ENCODE data around the gene TMEM51. TPM values are rescaled to one million over a fixed set of nuclear protein-coding genes. Genes with fewer than 3 reads are reported as not detected.

TMEM51 gene
- total RNA-seq: 10 to 100 TPM in 3 of 4 donors, 1 to 10 TPM in 1; 9.3 to 14.1 (median 11.6) TPM

GRCh38 chr1:15153184-15153841 is at the start of gene TMEM51:
Gene TMEM51 (plus strand): TSS chr1:15153747. CDS start chr1:15215088, 61,341 bp downstream.
- H3K27ac ChIP-seq: peak within 1 kb of the TSS; percentile 38 to 90 (median 84)
- H3K4me3 ChIP-seq: peak within 1 kb of the TSS; percentile 52 to 76 (median 56)
- TF ChIP-seq EP300 (IDR thresholded peaks at IDR 0.05) (no peak), POLR2A (IDR thresholded peaks at IDR 0.05) (peak in 1 of 2 donors; percentile 32)
- no peaks in the 10 kb centered on the region for H3K9me3 ChIP-seq
- peaks cover 0 to 10% of the 10 kb centered on the region in 2 donors for H3K27me3 ChIP-seq
- no peak for DNase-seq (ENCODE audit: low spot score in 2 of 2)
- H3K36me3 ChIP-seq: no peaks in the 10 kb centered on the region
- peaks cover 0 to 44% (median 3%) of the 10 kb centered on the region in 4 donors for H3K4me1 ChIP-seq
- WGBS, 2 donors: 0 to 1% methylated on average over 20 to 45 of the region's 56 CpGs

- no peak for TF ChIP-seq CTCF (IDR thresholded peaks at IDR 0.05)
- no peak for TF ChIP-seq EP300 (IDR thresholded peaks at IDR 0.05)
- no peak for TF ChIP-seq POLR2A (IDR thresholded peaks at IDR 0.05)
- Histone ChIP-seq H3K27ac (no peak overlapping the region), H3K9me3 (peaks cover 0 to 23% (median 2%) of the 10 kb centered on the region in 4 donors), H3K4me3 (no peak overlapping the region), H3K27me3 (peaks cover 0 to 7% of the 10 kb centered on the region in 2 donors), H3K36me3 (peaks cover 0 to 11% (median 0%) of the 10 kb centered on the region in 3 donors), H3K4me1 (no peaks in the 10 kb centered on the region)
- no peak for DNase-seq (ENCODE audit: low spot score in 2 of 2)
- 76 to 87% methylated on average over 5 to 10 of the region's 10 CpGs for WGBS, 2 donors
These were observed 49.6 kb upstream of the TMEM51 start for GRCh38 chr1:15103906-15104305.

- no peak overlapping the region for H3K4me3 ChIP-seq
- H3K27me3 ChIP-seq: peaks cover 0 to 7% of the 10 kb centered on the region in 2 donors
- TF ChIP-seq POLR2A (IDR thresholded peaks at IDR 0.05) (no peak), CTCF (IDR thresholded peaks at IDR 0.05) (no peak), EP300 (IDR thresholded peaks at IDR 0.05) (no peak)
These were observed 48.8 kb upstream of the TMEM51 start for GRCh38 chr1:15104768-15105167.

GRCh38 chr1:15106608-15107007 is 46.9 kb upstream of the TMEM51 start:
- no peak overlapping the region for H3K27ac ChIP-seq
- H3K4me3 ChIP-seq: no peak overlapping the region
- peaks cover 0 to 23% (median 2%) of the 10 kb centered on the region in 4 donors for H3K9me3 ChIP-seq
- peak in 1 of 2 donors; percentile 17 for DNase-seq (ENCODE audit: low spot score in 2 of 2)
- H3K4me1 ChIP-seq: no peaks in the 10 kb centered on the region
- peaks cover 0 to 11% (median 0%) of the 10 kb centered on the region in 3 donors for H3K36me3 ChIP-seq
- H3K27me3 ChIP-seq: no peaks in the 10 kb centered on the region
- TF ChIP-seq CTCF (IDR thresholded peaks at IDR 0.05): no peak
- no peak for TF ChIP-seq EP300 (IDR thresholded peaks at IDR 0.05)
- 56 to 59% methylated on average over 7 of the region's 7 CpGs for WGBS, 2 donors

More at GRCh38 chr1:15104768-15105167, 48.8 kb upstream of the TMEM51 start:
- no peaks in the 10 kb centered on the region for H3K4me1 ChIP-seq
- peaks cover 0 to 11% (median 0%) of the 10 kb centered on the region in 3 donors for H3K36me3 ChIP-seq
- no peak overlapping the region for H3K27ac ChIP-seq
- H3K9me3 ChIP-seq: peaks cover 0 to 23% (median 2%) of the 10 kb centered on the region in 4 donors
- no peak for DNase-seq (ENCODE audit: low spot score in 2 of 2)

GRCh38 chr1:15107058-15107687 is 46.4 kb upstream of the TMEM51 start:
- Histone ChIP-seq H3K4me1 (no peaks in the 10 kb centered on the region), H3K4me3 (no peak overlapping the region), H3K27ac (no peak overlapping the region), H3K27me3 (no peaks in the 10 kb centered on the region), H3K9me3 (peaks cover 0 to 23% (median 2%) of the 10 kb centered on the region in 4 donors), H3K36me3 (peaks cover 0 to 11% (median 0%) of the 10 kb centered on the region in 3 donors)
- no peak for DNase-seq (ENCODE audit: low spot score in 2 of 2)
- WGBS, 2 donors: 86 to 92% methylated on average over 1 of the region's 1 CpG
- TF ChIP-seq CTCF (IDR thresholded peaks at IDR 0.05): no peak
- TF ChIP-seq POLR2A (IDR thresholded peaks at IDR 0.05): no peak
- no peak for TF ChIP-seq EP300 (IDR thresholded peaks at IDR 0.05)

Data from tibial nerve (tissue), 4 donors.